T1000 (cell line): ENCODE results near the gene GDF10.

Source experiments
- DNase-seq: peaks from one replicate; lab custom pipeline; 2025; ENCODE audit warnings: mixed read lengths; lab: John Stamatoyannopoulos, UW

GDF10 gene, protein sequence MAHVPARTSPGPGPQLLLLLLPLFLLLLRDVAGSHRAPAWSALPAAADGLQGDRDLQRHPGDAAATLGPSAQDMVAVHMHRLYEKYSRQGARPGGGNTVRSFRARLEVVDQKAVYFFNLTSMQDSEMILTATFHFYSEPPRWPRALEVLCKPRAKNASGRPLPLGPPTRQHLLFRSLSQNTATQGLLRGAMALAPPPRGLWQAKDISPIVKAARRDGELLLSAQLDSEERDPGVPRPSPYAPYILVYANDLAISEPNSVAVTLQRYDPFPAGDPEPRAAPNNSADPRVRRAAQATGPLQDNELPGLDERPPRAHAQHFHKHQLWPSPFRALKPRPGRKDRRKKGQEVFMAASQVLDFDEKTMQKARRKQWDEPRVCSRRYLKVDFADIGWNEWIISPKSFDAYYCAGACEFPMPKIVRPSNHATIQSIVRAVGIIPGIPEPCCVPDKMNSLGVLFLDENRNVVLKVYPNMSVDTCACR

DNA sequence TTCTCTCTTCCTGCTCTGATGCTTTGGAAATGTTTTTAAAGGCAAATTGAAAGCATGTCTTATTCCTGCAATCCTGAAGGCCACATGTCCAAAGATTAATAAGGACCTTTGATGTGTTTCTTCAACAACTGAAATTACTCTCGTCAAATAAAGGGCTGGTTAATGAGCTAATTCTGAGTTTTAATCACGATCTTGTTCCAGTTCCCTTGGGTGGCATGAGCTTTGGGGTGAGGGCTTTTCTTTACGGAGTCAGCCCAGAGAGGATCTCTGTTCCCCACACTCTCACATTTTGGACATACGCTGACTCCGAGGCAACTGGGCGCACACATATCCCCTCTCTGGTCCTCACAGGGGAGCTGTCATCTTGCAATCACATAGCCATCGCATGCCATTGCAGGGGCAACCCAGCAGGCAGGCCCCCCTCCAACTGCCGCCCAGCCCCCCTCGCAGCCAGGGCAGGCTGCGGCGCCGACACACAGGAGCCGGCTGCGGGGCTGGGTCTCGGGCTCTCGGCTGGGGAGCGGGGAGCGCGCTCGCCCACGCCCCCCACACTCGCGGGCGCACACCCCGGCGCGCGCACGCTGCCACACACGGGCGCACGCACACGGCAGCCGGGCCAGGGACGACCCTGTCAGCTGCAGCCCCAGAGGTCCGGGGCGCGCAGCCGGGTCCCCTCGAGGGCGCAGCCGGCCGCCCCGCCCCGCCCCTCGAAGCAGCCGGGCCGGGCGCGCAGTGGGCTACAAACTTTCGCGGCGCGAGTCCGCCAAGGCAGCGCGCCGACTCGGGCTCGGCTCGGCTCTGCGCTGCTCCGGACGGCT lies at the start of gene GDF10:
GDF10 (plus strand) TSS at position 587 of the 818 bp plus-strand sequence. CDS start 455 bp downstream, outside the sequence.
- DNase-seq = no peak

DNA sequence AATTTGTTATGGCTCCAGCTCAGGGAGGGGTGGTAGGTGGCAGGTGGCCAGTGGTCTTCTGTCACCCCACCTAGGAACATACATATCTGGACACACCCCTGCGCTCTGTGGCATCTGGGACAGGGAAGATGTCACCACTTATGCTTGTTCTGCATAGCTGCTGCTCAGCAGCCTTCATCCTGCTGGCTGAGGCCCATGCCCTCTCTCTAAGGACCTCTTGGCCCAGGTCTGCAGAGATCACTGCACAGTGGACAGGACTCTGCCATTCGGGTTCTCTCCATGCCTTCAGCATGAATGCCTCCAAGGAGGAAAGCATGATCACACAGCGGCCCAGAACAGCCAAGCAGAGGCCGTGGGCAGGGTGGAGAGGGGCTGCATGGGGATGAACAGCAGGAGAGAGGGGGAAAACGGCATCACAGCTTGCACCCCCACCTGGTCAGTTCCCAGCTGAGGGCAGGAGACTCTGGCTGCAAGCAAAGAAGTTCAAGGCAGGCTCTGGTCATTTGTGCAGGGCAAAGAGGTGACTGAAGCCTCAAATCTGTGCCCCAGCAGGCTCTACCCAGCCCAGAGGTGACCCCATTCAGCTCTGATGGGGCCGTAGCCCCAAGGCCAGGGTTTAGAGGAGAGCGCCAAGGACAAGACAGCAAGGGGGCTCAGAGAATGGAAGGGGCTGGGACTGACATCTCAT lies 47.8 kb upstream of the GDF10 start:
- no peak for DNase-seq

DNA sequence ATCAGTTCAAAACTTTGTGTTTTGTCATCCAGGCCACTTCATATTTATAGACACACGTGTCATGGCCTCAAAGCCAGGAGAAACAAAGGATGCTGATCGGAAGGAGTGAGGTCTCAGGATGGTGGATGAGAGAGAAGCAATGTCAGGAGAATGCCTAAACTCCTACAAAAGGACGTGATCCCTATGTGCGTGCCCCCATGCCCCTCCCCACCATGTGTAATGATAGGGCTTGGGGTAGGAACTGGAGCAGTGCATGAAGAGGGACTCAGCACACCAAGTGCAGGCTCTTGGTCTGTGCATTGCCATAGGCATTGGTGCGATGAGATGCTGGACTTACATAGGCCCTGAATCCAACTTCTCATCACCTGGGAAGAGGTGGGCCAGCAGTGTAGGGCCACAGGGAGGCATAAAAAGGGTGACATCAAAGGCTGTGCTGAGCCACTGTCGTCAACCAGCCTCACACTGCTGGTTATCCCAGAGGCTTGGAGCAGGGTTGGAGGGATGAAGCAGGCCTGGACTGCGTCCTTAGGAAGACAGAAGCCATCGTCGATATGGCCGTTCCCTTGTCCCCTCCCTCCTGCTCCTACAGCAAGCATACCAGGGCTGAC lies 46.9 kb upstream of the GDF10 start:
- DNase-seq = no peak

DNA sequence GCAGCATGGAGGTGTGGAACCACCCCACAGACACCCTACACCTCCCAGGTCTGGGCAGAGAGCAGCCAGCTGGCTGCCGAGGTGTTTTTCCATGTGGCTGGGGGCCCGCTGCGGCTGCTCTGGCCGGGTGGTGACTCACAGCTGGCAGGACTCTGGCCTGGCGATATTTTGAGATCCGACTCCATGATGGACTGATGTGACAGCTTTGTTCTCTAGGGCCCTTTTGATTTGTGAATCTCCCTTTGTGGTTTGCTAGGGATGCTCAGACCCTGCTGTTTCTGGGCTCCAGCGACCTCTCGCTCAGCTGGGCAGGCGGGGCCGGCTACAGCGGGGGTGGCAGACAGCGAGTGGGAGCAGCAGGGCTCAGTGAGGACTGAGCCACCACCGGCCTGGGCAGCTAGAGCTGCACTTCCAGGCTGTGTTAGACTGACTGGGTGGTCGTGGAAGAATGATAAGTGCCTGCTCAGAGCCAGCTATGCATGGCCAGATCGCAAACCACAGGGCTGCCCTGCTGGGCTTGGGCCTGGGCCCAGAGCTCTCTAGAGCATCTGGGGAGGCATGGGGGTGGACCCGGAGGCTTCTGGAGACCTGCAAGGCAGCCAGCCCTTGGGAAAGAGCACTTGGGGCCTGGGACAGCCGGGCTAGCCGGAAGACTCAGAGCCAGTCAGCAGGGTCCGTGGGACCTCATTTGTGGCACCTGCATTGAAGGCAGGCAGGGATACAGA lies 46.2 kb upstream of the GDF10 start:
- DNase-seq = no peak

DNA sequence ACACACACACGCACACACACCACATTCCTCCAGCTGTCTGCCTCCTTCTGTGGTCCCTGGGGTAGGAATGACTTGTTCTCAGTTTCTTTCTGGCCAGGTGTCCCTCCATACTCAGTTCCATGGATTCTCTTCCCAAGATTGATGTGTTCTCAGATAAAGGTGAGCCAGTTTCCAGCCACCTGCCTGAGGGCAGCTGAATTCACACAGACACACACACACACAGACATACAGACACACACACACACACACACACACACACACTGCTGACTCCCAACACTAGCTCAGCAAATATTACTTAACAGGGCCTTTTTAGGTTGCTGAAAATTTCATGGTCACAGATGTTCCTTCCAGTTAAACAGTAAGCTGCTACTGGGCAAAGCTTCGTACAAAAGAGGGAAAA lies 45.4 kb upstream of the GDF10 start:
- DNase-seq = no peak

DNA sequence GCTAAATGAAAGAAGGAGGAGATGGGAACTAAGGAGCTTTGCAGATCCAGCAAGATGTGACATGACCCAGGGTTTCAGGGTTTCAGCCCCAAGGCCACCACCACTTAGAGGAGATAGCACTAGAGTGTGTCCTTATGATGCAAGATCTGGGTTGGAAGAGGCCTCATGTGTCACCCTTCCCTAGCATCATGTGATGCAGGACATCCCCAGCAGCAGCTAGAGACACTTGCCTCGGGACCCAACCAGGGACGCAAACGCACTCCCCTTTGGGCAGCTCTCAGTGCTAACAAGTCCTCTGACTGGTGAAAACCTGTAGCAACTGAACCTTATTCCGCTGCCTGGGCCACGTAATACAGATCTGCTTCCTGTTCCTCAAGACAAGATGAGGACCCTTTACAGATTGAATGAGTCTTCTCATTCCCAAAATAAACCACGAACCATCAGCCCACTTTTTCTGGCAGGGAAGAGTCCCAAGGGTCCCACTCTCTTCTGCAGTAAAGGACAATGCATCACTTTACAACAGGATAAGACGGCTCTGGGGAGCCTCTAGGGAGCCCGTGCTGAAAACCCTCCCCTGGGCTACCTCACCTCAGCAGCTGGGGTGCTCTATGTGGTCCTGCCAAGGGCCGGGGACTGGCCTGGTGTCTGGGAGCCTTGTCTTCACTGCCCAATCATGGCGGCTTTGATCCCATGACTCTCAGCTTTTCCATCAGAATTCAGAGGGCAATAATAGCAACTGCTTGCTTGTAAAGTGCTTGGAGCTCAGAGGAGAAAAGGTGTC lies 44.8 kb upstream of the GDF10 start:
- no peak for DNase-seq

DNA sequence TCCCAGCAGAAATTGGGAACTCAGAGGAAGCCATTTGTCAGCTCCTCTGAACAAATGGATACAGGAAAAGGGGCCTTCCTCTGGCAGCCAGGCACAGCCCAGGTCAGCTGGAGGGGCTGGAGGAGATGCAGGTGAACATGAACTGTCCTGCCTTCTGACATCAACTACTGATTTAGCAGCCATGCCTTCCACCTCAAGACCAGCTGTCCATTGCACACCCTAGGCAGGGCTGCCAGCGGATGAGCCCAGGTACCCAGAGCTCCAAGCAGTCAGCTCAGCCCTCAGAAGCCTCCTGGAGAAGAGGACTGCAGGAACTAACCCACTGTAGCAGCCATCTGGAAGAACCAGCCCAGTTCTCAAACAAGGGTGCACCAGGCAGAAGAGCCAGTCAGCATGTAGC lies 44.1 kb upstream of the GDF10 start:
- no peak for DNase-seq

DNA sequence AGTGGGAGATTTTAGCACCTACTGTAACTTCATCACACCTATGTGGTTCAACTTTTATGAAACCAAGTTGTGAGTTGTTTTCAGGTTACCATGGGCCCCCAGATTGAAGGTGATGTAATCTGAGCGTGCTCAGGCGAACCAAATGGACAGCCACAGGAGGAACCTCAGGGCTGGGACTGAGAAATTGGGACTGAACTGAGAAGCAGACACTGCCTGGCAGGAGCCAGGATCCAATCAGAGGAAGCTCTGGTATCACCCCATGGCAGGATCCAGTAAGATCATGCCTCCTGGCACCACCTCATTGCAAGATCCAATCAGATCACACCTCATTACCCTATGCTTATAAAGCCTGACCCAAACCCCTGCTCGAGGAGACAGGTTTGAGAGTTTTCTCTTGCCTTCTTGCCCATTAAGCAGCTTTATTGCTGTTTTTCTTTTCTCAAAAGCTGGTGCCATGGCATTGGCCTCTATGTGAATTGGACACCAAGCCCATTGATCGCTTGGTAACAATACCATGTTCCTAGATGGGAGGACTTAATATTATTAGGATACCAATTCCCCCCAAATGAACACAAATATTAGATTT lies 43.2 kb upstream of the GDF10 start:
- no peak for DNase-seq

DNA sequence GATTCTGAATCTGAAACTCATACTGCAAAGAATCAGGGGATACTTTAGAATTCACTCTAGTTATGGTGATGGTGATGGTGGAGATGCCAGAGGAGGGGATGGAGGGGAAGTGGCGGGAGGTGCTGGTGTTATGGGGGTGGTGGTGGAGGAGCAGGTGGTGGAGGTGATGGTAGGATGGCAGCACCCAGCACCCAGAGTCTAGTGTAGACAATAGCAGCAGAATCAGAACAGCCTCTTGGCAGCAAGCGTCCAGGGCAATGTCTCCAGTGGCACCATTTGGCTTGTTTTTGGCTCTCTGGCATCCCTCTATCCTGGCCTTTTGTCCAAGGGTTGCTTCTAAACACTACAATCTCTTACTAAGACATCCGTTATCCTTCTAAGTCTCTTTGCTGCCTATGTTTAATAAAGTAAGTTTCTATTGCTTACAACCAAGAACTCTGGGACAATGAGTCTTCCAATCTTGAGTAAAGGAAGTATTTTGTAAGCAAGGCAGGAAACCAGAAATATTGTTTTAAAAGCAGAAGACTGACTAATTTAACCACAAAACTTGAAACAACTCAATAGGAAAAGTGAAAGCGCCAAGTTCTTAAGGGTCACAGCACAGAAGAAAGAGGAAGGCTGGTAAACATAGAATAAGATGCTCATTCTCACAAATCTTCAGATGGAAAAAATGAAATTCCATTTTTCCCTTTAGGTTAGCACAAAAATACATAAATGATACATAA lies 42.4 kb upstream of the GDF10 start:
- DNase-seq = no peak

DNA sequence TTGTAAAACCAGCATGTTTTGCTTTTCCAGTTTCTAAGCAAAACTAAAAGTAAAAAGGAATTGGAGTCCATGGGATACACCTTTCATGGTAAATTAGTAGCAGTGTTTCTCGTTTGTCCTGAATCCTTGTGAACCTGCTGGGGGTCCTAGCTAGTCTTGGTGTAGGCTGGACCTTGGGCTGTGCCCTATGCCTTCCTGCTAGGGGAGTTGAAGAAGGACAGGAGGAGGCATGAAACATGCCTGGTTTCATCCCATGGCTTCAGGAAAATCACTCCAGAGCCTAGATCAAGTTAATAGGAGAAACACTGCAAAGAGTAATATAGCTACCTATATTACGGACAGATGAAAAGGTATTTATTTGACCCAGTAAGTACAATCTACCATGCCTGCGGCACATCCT lies 41.1 kb upstream of the GDF10 start:
- no peak for DNase-seq

DNA sequence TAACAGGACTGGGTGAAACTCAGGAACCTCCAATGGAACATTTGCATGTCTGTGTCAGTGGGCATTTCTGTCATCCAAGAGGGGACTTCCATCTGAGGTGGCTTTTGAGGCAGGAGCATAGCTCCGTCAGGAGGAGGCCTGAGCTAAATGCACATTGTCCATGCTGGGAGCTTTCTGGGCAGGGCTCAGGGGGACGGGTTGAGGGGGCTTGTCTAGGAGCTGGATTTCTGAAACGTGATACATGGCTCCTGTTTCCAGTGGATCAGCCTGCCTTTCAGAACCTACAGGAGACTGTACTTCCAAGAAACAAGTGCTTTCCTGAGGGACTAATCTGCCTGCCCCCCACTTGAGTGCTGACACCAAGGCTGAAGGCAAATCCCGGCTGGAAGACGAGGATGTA lies 40.5 kb upstream of the GDF10 start:
- DNase-seq = no peak

DNA sequence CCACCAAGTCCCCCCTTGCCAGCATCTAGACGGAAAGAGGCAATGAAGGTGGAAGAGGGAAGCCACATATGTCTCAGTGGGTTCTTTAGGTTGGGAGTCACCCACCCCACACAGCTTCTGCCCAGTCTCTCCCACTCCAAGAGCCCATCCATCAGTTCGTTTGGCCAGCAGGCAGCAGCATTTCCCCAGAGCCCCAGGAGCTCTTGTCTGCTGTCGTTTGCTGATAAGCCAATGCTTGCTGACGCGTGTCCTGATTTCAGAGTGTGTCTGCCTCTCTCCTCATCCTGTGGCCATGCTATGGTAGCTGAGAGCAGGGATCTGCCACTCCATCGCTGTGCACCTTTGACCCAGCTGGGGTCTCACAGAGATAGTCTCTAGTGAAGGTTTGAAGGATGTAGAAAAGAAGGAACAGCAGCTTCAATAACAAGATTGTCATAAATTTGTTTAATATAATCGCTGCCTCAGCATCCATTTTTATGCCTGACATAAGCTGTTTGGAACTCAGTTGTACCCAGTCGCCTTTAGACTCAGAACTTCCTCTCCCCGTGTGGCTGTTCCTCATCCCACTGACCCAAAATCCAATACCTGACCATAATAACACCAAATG lies 39.4 kb upstream of the GDF10 start:
- no peak for DNase-seq

DNA sequence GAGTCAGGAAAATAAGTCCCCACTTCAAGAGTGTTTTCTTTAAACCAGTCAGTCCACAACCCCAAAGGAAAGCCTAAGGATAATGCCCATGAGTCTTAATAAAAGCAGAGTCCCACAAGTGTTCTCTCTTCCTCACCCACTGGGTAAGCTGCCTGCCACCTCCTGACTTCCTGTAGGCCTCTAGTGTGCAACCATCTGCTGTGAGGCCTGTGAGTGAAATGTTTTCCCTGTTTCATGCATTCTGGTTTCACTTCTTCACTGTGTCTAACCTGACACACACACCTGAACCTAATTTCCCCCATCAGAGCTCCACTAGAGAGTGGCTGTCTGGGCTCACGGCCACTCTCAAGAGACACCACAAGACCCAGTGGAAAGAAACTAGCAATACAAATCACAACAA lies 38.9 kb upstream of the GDF10 start:
- no peak for DNase-seq

DNA sequence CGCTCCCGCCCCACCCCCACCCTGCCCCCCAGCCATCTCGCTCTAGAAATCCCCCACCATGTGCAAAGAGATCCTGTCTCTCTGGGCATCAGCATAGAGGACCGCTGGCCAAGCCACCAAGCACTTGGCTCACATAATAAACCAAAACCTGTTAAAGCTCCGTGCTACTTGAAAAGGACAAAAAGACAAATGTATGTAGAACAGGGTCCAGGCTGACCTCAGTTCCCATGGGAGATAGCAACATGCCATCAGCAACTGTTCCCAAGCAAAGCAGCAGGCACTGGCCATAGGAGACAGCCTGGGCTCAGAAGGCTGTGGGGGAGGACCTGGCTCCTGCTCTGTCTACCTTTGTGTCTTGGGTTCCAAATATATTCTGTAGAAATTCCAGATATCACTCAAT lies 38.4 kb upstream of the GDF10 start:
- DNase-seq = no peak

DNA sequence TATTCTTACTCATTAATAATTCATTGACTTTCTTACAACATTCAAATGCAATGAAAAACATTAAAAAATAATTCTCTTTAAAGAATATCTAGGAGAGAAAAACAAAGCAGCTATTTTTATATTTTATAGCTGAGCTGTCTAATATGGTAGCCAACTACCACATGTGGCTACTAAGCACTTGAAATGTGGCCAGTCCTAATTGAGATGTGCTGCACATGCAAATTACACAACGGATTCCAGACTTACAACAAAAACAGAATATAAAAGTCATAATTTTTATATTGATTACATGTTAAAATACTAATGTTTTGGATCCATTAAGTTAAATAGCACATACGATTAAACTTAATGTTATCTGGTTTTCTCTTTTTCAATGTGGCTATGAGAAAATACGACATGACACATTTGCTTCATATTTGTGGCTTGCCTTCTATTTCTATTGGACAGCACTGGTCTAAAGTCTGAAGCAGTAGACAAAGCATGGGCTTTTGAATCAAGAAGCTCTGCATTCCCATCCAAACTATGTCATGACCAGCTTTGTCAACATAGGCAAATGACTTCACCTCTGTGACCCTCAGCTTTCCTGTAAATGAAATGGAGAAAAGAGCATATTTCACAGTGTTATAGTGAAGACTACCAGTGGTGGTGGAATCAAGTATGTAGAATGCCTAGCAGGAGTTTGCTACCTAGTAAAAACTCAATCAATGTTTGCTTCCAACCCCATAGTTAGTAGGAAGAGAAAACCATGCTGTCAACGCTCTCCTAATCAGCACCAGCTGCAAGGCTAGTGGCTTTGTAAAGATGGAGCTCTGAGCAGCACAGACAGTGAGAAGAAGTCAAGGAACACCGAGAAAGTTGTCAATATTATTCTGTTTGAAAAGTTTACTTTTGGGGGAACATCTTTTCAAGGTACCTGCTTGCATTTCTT lies 37.1 kb upstream of the GDF10 start:
- no peak for DNase-seq

DNA sequence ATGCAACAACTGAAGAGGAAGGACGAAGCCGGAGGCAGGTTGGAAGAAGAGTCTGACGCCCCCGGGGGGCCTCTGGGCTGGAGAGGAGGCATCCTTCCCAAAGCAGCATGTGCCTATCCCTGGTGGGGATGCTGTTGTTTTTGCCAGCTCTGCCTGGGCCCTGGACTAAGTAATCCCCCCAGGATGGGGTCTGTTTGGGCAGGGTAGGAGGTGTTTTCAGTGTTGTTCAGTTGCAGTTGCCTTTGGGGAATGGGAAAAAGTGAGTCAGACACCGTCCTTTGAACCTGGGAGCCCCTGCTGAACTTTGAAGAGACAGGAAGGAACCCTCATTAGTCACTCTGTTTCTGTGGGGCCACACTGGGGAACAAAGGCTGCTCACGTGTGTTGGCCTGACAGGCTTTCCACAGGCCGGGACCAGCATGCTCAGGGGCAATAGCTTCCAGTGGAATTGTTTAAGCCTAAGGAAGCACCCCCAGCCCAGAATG lies 35.2 kb upstream of the GDF10 start:
- DNase-seq = no peak

DNA sequence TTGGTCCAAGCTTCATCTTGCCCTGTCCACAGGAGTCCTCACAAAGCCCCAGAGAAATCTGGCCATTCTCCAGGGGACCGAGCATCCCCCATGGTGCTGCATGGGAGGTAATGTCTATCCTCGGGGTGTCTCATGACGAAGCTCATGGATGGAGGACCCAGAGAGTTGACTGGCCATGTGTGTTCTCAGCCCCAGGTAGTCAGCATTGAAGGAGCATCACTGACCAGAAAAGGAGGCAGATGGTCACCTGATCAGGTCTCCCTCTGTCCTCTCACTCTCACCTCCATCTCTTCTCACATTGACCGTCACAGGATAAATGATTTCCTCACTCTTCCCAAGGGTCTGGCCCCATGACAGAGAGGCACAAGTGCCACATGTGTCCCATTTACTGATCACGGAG lies 33.4 kb upstream of the GDF10 start:
- DNase-seq = no peak

DNA sequence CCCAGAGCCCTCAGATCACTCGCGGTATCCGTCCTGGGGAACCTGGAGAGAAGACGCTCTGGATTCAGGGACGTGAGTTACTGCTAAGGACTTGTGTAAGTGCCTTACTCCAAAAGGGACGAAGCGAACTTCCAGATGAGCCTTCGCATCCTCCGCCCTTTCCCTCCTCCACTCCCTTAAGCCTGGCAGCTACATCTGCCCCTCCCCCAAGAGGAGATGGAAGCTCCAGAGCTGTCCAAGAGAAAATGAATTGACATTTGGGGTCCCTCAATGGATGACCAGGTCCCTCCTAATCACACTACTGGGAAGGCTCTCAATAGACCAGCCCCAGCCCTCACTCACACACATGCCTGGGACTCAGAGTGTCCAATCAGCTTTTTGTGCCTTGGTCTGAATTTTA lies 31.3 kb upstream of the GDF10 start:
- DNase-seq = no peak
